Activated naive CD8-positive, alpha-beta T cell treated with anti-CD3 and anti-CD28 coated beads, Interleukin-2, amount 50 U/mL, for 24 hours (primary cell): ENCODE data around the gene PLAU.
"Not testable (repeated sequence)": the region's sequence is repeated elsewhere in the genome, so short reads cannot be mapped to it uniquely, and the experiment has no call there.

Source experiments
- ATAC-seq: fragments of 150-1000 bp; cut with Tn5 transposase; one replicate; pipeline ENCODE4 v1.10.0; 2021
- DNase-seq: peaks from one replicate; pipeline ENCODE4 v3.0.0; 2021
- H3K27ac Mint-ChIP-seq: one replicate; pipeline ENCODE4 v1.8.0; 2021; ENCODE audit warnings: mild to moderate bottlenecking, mixed read lengths
- H3K27me3 Mint-ChIP-seq: one replicate; pipeline ENCODE4 v1.8.0; 2021; ENCODE audit warnings: mixed read lengths
- H3K36me3 Mint-ChIP-seq: one replicate; pipeline ENCODE4 v1.8.0; 2021; ENCODE audit warnings: low read depth, mixed read lengths
- H3K4me1 Mint-ChIP-seq: one replicate; pipeline ENCODE4 v1.8.0; 2021; ENCODE audit warnings: mixed read lengths
- H3K4me3 Mint-ChIP-seq: one replicate; pipeline ENCODE4 v1.8.0; 2021; ENCODE audit warnings: mild to moderate bottlenecking, moderate library complexity, mixed read lengths
- H3K9me3 Mint-ChIP-seq: one replicate; pipeline ENCODE4 v1.8.0; 2021; ENCODE audit warnings: mixed read lengths

Gene PLAU

GRCh38 chr10:73916761-73917470 is 6.0 kb downstream of the PLAU start:
- Mint-ChIP-seq H3K4me1 (peaks cover 15% of the 10 kb centered on the region), H3K27me3 (peaks cover 37% of the 10 kb centered on the region), H3K36me3 (peaks cover 3% of the 10 kb centered on the region), H3K4me3 (no peak overlapping the region), H3K9me3 (peaks cover 5% of the 10 kb centered on the region), H3K27ac (no peak overlapping the region)
- DNase-seq (no peak), ATAC-seq (no peak)

DNA sequence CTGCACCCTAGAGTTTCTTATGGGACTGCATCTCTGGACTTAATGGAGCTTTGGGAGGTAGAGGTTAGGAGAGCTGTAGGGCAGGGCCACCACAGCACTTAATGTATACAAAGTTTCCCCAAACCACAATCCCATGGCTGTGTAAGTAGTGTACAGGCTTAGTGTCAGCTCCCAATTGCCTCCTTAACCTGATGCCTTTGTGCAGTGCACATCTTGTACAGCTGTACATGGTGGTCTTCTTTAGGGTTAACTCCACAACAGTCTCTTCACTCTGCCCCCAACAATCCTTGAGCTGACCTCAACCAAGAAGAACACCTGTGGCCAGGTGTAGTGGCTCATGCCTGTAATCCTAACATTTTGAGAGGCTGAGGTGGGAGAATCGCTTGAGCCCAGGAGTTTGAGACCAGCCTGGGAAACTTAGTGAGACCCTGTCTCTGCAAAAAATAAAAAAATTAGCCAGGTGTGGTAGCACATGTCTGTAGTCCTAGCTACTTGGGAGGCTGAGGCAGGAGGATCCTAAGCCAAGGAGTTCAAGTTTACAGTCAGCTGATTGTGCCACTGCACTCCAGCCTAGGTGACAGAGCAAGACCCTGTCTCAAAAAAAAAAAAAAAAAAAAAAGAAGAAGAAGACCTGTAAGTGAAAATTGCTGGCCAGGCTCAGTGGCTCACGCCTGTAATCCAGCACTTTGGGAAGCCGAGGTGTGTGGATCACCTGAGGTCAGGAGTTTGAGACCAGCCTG is 6.8 kb downstream of the PLAU start:
- DNase-seq (no peak), ATAC-seq (no peak)
- Mint-ChIP-seq H3K27ac (no peak overlapping the region), H3K27me3 (peaks cover 33% of the 10 kb centered on the region), H3K4me1 (peaks cover 23% of the 10 kb centered on the region), H3K4me3 (no peak overlapping the region), H3K9me3 (peaks cover 5% of the 10 kb centered on the region), H3K36me3 (peaks cover 3% of the 10 kb centered on the region)

DNA sequence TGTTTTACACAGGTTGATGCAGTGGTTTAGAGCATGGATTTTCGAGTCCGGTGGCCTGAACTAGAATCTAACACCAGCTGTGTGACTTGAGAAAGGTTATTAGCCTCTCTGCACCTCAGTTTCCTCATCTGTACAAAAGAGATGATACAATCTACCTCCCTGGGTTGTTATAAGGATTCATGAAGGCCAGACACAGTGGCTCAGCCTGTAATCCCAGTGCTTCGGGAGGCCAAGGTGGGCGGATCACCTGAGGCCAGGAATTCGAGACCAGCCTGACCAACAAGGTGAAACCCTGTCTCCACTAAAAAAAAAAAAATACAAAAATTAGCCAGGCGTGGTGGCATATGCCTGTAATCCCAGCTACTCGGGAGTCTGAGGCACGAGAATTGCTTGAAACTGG is 8.5 kb downstream of the PLAU start:
- H3K27ac Mint-ChIP-seq, H3K9me3 Mint-ChIP-seq, DNase-seq, H3K4me3 Mint-ChIP-seq, ATAC-seq, H3K36me3 Mint-ChIP-seq: not testable (repeated sequence)
- Mint-ChIP-seq H3K27me3 (peaks cover 29% of the 10 kb centered on the region), H3K4me1 (peaks cover 26% of the 10 kb centered on the region)

- ATAC-seq (no peak), DNase-seq (no peak)
- H3K36me3 Mint-ChIP-seq: peaks cover 3% of the 10 kb centered on the region
- peaks cover 30% of the 10 kb centered on the region for H3K27me3 Mint-ChIP-seq
- peaks cover 26% of the 10 kb centered on the region for H3K4me1 Mint-ChIP-seq
- H3K9me3 Mint-ChIP-seq: peaks cover 5% of the 10 kb centered on the region
- no peak overlapping the region for H3K27ac Mint-ChIP-seq
- H3K4me3 Mint-ChIP-seq: no peak overlapping the region
Observed at GRCh38 chr10:73920089-73920488, 9.2 kb downstream of the PLAU start.

GRCh38 chr10:73922007-73922863 is 11.3 kb downstream of the PLAU start:
- DNase-seq: no peak
- ATAC-seq: peak; percentile 73
- H3K27me3 Mint-ChIP-seq: peaks cover 35% of the 10 kb centered on the region

DNA sequence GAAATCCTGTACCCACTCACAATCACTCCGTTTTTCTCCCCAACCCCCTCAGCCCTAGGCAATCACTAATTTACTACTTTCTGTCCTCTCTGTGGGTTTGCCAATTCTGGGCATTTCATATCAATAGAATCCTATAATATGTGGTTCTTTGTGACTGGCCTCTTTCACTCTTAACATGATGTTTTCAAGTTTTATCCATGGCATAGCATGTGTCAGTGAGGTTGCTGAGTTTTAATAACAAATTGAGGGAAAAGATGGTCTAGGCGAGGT is 11.9 kb downstream of the PLAU start:
- Mint-ChIP-seq H3K4me3 (no peak overlapping the region), H3K27me3 (peaks cover 37% of the 10 kb centered on the region), H3K27ac (no peak overlapping the region), H3K9me3 (peaks cover 5% of the 10 kb centered on the region), H3K4me1 (peaks cover 22% of the 10 kb centered on the region), H3K36me3 (peaks cover 3% of the 10 kb centered on the region)
- DNase-seq (no peak), ATAC-seq (no peak)

More at GRCh38 chr10:73922007-73922863, 11.3 kb downstream of the PLAU start:
- no peak overlapping the region for H3K4me3 Mint-ChIP-seq
- peaks cover 3% of the 10 kb centered on the region for H3K36me3 Mint-ChIP-seq
- peaks cover 22% of the 10 kb centered on the region for H3K4me1 Mint-ChIP-seq
- H3K27ac Mint-ChIP-seq: peak overlapping the region; percentile 57
- H3K9me3 Mint-ChIP-seq: peaks cover 5% of the 10 kb centered on the region

GRCh38 chr10:73923935-73924598 is 13.1 kb downstream of the PLAU start:
- peaks cover 37% of the 10 kb centered on the region for H3K27me3 Mint-ChIP-seq
- ATAC-seq (no peak), DNase-seq (no peak)
- no peaks in the 10 kb centered on the region for H3K9me3 Mint-ChIP-seq
- no peak overlapping the region for H3K27ac Mint-ChIP-seq
- H3K4me1 Mint-ChIP-seq: peaks cover 22% of the 10 kb centered on the region
- H3K4me3 Mint-ChIP-seq: no peak overlapping the region
- H3K36me3 Mint-ChIP-seq: no peaks in the 10 kb centered on the region

- H3K4me1 Mint-ChIP-seq: peaks cover 20% of the 10 kb centered on the region
- no peaks in the 10 kb centered on the region for H3K9me3 Mint-ChIP-seq
- H3K27ac Mint-ChIP-seq: no peak overlapping the region
Observed at GRCh38 chr10:73924935-73925334, 14.0 kb downstream of the PLAU start.

GRCh38 chr10:73925539-73925938 is 14.6 kb downstream of the PLAU start:
- ATAC-seq (no peak), DNase-seq (no peak)
- Mint-ChIP-seq H3K27me3 (peaks cover 43% of the 10 kb centered on the region), H3K27ac (no peak overlapping the region), H3K4me3 (no peak overlapping the region), H3K4me1 (peaks cover 16% of the 10 kb centered on the region), H3K36me3 (no peaks in the 10 kb centered on the region), H3K9me3 (no peaks in the 10 kb centered on the region)

More at GRCh38 chr10:73924935-73925334, 14.0 kb downstream of the PLAU start:
- Mint-ChIP-seq H3K27me3 (peaks cover 40% of the 10 kb centered on the region), H3K4me3 (no peak overlapping the region), H3K36me3 (no peaks in the 10 kb centered on the region)
- DNase-seq (no peak), ATAC-seq (no peak)

- DNase-seq (no peak), ATAC-seq (no peak)
- peaks cover 43% of the 10 kb centered on the region for H3K27me3 Mint-ChIP-seq
- no peak overlapping the region for H3K27ac Mint-ChIP-seq
- H3K4me1 Mint-ChIP-seq: peaks cover 14% of the 10 kb centered on the region
- H3K4me3 Mint-ChIP-seq: no peak overlapping the region
- H3K9me3 Mint-ChIP-seq: no peaks in the 10 kb centered on the region
- H3K36me3 Mint-ChIP-seq: no peaks in the 10 kb centered on the region
Observed at GRCh38 chr10:73926152-73926764, 15.3 kb downstream of the PLAU start.

- DNase-seq, ATAC-seq, H3K36me3 Mint-ChIP-seq, H3K9me3 Mint-ChIP-seq, H3K4me3 Mint-ChIP-seq, H3K27ac Mint-ChIP-seq: not testable (repeated sequence)
- Mint-ChIP-seq H3K27me3 (peaks cover 22% of the 10 kb centered on the region), H3K4me1 (peaks cover 18% of the 10 kb centered on the region)
Observed at GRCh38 chr10:73930630-73931327, 19.8 kb downstream of the PLAU start.

- ATAC-seq (peak; percentile 83), DNase-seq (peak; percentile 50)
- no peaks in the 10 kb centered on the region for H3K36me3 Mint-ChIP-seq
- H3K27ac Mint-ChIP-seq: peak overlapping the region; percentile 46
- H3K27me3 Mint-ChIP-seq: peaks cover 15% of the 10 kb centered on the region
- H3K9me3 Mint-ChIP-seq: no peaks in the 10 kb centered on the region
- H3K4me1 Mint-ChIP-seq: peaks cover 18% of the 10 kb centered on the region
- no peak overlapping the region for H3K4me3 Mint-ChIP-seq
Observed at GRCh38 chr10:73931767-73932619, 21.1 kb downstream of the PLAU start.

DNA sequence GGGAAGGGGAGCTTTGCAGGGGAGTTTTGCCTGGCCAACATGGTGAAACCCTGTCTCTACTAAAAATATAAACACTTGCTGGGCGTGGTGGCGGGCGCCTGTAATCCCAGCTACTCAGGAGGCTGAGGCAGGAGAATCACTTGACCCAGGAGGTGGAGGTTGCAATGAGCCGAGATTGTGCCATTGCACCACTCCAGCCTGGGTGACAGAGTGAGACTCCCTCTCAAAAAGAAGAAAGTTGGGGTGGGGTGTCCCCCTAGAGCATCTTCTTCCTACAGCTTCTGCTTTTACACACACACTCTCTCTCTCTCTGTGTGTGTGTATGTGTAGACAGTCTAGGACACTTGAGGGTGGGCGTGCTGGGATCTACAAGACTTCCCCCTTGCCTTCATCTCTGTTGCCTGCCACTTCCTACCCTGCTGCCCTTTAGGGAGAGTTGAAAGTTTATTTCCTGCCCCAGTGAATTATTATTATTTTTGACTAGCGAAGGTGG is 21.7 kb downstream of the PLAU start:
- peak overlapping the region; percentile 46 for H3K27ac Mint-ChIP-seq
- DNase-seq (no peak), ATAC-seq (peak; percentile 43)
- peaks cover 18% of the 10 kb centered on the region for H3K4me1 Mint-ChIP-seq
- H3K4me3 Mint-ChIP-seq: no peak overlapping the region
- H3K36me3 Mint-ChIP-seq: no peaks in the 10 kb centered on the region
- H3K9me3 Mint-ChIP-seq: no peaks in the 10 kb centered on the region
- peaks cover 13% of the 10 kb centered on the region for H3K27me3 Mint-ChIP-seq
